H9 (cell line): ENCODE data around the gene FLVCR2. TPM values are rescaled to one million over a fixed set of nuclear protein-coding genes. Genes with fewer than 3 reads are reported as not detected.

ENCODE experiments used
- DNase-seq: peaks from one replicate; pipeline ENCODE4 v3.0.0-alpha.2; 2017
- H2AFZ ChIP-seq: one replicate; pipeline ENCODE4 v1.6.1; 2013; ENCODE audit warnings: mild to moderate bottlenecking, low read length, control low read depth, moderate library complexity
- H2AK5ac ChIP-seq: 2 replicates; pipeline ENCODE4 v1.6.1; 2013; ENCODE audit warnings: low read length, control low read depth, mixed read lengths; ENCODE audit not compliant: insufficient read length
- H2BK120ac ChIP-seq: one replicate; pipeline ENCODE4 v1.6.1; 2013; ENCODE audit warnings: low read depth, mild to moderate bottlenecking, low read length, control low read depth, inconsistent platforms; ENCODE audit not compliant: poor library complexity, severe bottlenecking
- H2BK12ac ChIP-seq: 2 replicates; pipeline ENCODE4 v1.6.1; 2013; ENCODE audit warnings: low read length, control low read depth, mixed read lengths, low read depth; ENCODE audit not compliant: insufficient read length
- H2BK15ac ChIP-seq: 2 replicates; pipeline ENCODE4 v1.6.1; 2013; ENCODE audit warnings: low read depth, low read length, control low read depth
- H2BK20ac ChIP-seq: one replicate; pipeline ENCODE4 v1.6.1; 2013; ENCODE audit warnings: low read depth, mild to moderate bottlenecking, low read length, control low read depth, inconsistent platforms; ENCODE audit not compliant: poor library complexity, severe bottlenecking
- H2BK5ac ChIP-seq: 2 replicates; pipeline ENCODE4 v1.6.1; 2013; ENCODE audit warnings: low read length, control low read depth, mixed read lengths; ENCODE audit not compliant: insufficient read length
- H3K14ac ChIP-seq: 2 replicates; pipeline ENCODE4 v1.6.1; 2013; ENCODE audit warnings: low read length, control low read depth; ENCODE audit not compliant: insufficient read depth
- H3K18ac ChIP-seq: 2 replicates; pipeline ENCODE4 v1.6.1; 2013; ENCODE audit warnings: low read depth, mild to moderate bottlenecking, mixed read lengths, low read length, control low read depth; ENCODE audit not compliant: insufficient read length
- H3K23ac ChIP-seq: 2 replicates; pipeline ENCODE4 v1.6.1; 2013; ENCODE audit warnings: low read length, control low read depth, mixed read lengths, low read depth; ENCODE audit not compliant: insufficient read length
- H3K23me2 ChIP-seq: 2 replicates; pipeline ENCODE4 v1.6.1; 2013; ENCODE audit warnings: low read depth, mild to moderate bottlenecking, mixed read lengths, low read length, control low read depth; ENCODE audit not compliant: insufficient read length, poor library complexity, severe bottlenecking
- H3K27ac ChIP-seq: 2 replicates; pipeline ENCODE4 v1.5.1; 2013; ENCODE audit warnings: low read length, control low read depth, mixed read lengths, low read depth; ENCODE audit not compliant: insufficient read length
- H3K27me3 ChIP-seq: 2 replicates; pipeline ENCODE4 v1.6.1; 2013; ENCODE audit warnings: low read length, control low read depth, inconsistent platforms; ENCODE audit not compliant: insufficient read depth
- H3K4ac ChIP-seq: 2 replicates; pipeline ENCODE4 v1.6.1; 2013; ENCODE audit warnings: low read depth, mild to moderate bottlenecking, control low read depth, inconsistent platforms, low read length, moderate library complexity
- H3K4me1 ChIP-seq: 2 replicates; pipeline ENCODE4 v1.6.1; 2013; ENCODE audit warnings: low read length, control low read depth, inconsistent platforms; ENCODE audit not compliant: insufficient read depth
- H3K4me2 ChIP-seq: 2 replicates; pipeline ENCODE4 v1.6.1; 2013; ENCODE audit warnings: low read length, control low read depth, mixed read lengths; ENCODE audit not compliant: insufficient read length, insufficient read depth
- H3K56ac ChIP-seq: 2 replicates; pipeline ENCODE4 v1.6.1; 2013; ENCODE audit warnings: low read depth, mild to moderate bottlenecking, mixed read lengths, low read length, control low read depth; ENCODE audit not compliant: insufficient read length
- H3K79me1 ChIP-seq: 2 replicates; pipeline ENCODE4 v1.6.1; 2013; ENCODE audit warnings: low read depth, mild to moderate bottlenecking, moderate library complexity, low read length, control low read depth, inconsistent platforms; ENCODE audit not compliant: insufficient read depth, poor library complexity, severe bottlenecking
- H3K79me2 ChIP-seq: 2 replicates; pipeline ENCODE4 v1.6.1; 2013; ENCODE audit warnings: low read length, control low read depth, inconsistent platforms; ENCODE audit not compliant: insufficient read depth
- H3K9ac ChIP-seq: 2 replicates; pipeline ENCODE4 v1.6.1; 2013; ENCODE audit warnings: low read length, control low read depth, mixed read lengths; ENCODE audit not compliant: insufficient read length; ENCODE audit errors: extremely low read depth
- H3K9me3 ChIP-seq: one replicate; pipeline ENCODE4 v1.6.1; 2013; ENCODE audit warnings: low read depth, low read length, inconsistent platforms; ENCODE audit not compliant: control insufficient read depth
- H3T11ph ChIP-seq: one replicate; pipeline ENCODE4 v1.6.1; 2013; ENCODE audit warnings: mild to moderate bottlenecking, low read length, control low read depth, inconsistent platforms
- H4K20me1 ChIP-seq: one replicate; pipeline ENCODE4 v1.6.1; 2013; ENCODE audit not compliant: control insufficient read depth, insufficient read length, insufficient read depth
- H4K5ac ChIP-seq: 2 replicates; pipeline ENCODE4 v1.6.1; 2013; ENCODE audit warnings: low read depth, mild to moderate bottlenecking, mixed read lengths, low read length, control low read depth; ENCODE audit not compliant: insufficient read length
- H4K8ac ChIP-seq: replicated peaks from 2 replicates; pipeline ENCODE4 v1.6.1; 2013; ENCODE audit warnings: low read length, control low read depth, mixed read lengths, low read depth; ENCODE audit not compliant: insufficient read length
- H4K91ac ChIP-seq: 2 replicates; pipeline ENCODE4 v1.6.1; 2013; ENCODE audit warnings: low read depth, mild to moderate bottlenecking, moderate library complexity, mixed read lengths, low read length, control low read depth; ENCODE audit not compliant: insufficient read length
- H3K27ac Mint-ChIP-seq, 3 experiments: 2 replicates in 2 of 3; 3 replicates in 1 of 3; pipeline ENCODE4 v1.8.0; 2020 to 2021; ENCODE audit warnings: mixed read lengths in 3 of 3, mild to moderate bottlenecking in 1 of 3, moderate library complexity in 1 of 3
- H3K27me3 Mint-ChIP-seq: 2 replicates; pipeline ENCODE4 v1.8.0; 2021; ENCODE audit warnings: low read depth, mild to moderate bottlenecking, moderate library complexity, mixed read lengths
- H3K36me3 Mint-ChIP-seq, 3 experiments: 2 replicates in 2 of 3; 3 replicates in 1 of 3; pipeline ENCODE4 v1.8.0; 2020 to 2021; ENCODE audit warnings: low read depth in 3 of 3, mixed read lengths in 3 of 3; ENCODE audit not compliant: insufficient read depth in 1 of 3
- H3K4me1 Mint-ChIP-seq, 2 experiments: 2 replicates each; pipeline ENCODE4 v1.8.0; 2020; ENCODE audit warnings: mixed read lengths in 2 of 2
- H3K4me3 Mint-ChIP-seq, 2 experiments: 2 replicates in 1 of 2; 3 replicates in 1 of 2; pipeline ENCODE4 v1.8.0; 2020 to 2021; ENCODE audit warnings: mild to moderate bottlenecking in 2 of 2, mixed read lengths in 2 of 2, moderate library complexity in 1 of 2
- H3K9me3 Mint-ChIP-seq, 2 experiments: 2 replicates in 1 of 2; 3 replicates in 1 of 2; pipeline ENCODE4 v1.8.0; 2020; ENCODE audit warnings: mild to moderate bottlenecking in 2 of 2, mixed read lengths in 2 of 2, moderate library complexity in 1 of 2
- CTCF ChIP-seq: fragments of 200-600 bp; sonication (generic); conservative IDR thresholded peaks from 3 replicates; pipeline ENCODE4 v1.8.0; 2021; ENCODE audit warnings: antibody characterized with exemption, mild to moderate bottlenecking
- WGBS: extraction: QIAGEN DNeasy Blood & Tissue Kit; methylation state at CpG from one replicate; pipeline ENCODE4 v1.1.7; 2013; ENCODE audit warnings: missing lambda C conversion rate, low lambda C conversion rate, mixed read lengths; ENCODE audit not compliant: insufficient read length; ENCODE audit errors: extremely low coverage; 5-methylcytosine and 5-hydroxymethylcytosine counted together
- total RNA-seq: library from RNA; stranded (reverse); gene quantifications from 2 replicates; pipeline ENCODE4 v1.2.1, GENCODE V29; 2021

The FLVCR2 gene
- total RNA-seq, 1 experiment from 2014 or later: 7.1 TPM

- H3K14ac ChIP-seq: no peak overlapping the region
- peaks cover 0 to 5% (median 0%) of the 10 kb centered on the region in 3 experiments; a peak in 2 of 7 replicates for H3K36me3 Mint-ChIP-seq
- no peak overlapping the region for H3K4ac ChIP-seq
- H4K91ac ChIP-seq: no peak overlapping the region
- no peak overlapping the region for H2AFZ ChIP-seq
- H3K4me1 ChIP-seq: no peaks in the 10 kb centered on the region
- H3K23ac ChIP-seq: no peak overlapping the region
- no peak for TF ChIP-seq CTCF
- H3T11ph ChIP-seq: no peak overlapping the region
- H2BK20ac ChIP-seq: no peak overlapping the region
- peaks cover 6 to 13% of the 10 kb centered on the region in 2 experiments for H3K4me1 Mint-ChIP-seq
- WGBS: no CpG with 5 or more reads among the region's 7 CpGs
- no peak overlapping the region; a peak in 1 of 7 replicates for H3K27ac Mint-ChIP-seq
- no peaks in the 10 kb centered on the region for H3K27me3 ChIP-seq
- H3K9me3 Mint-ChIP-seq: peaks cover 0 to 8% of the 10 kb centered on the region in 2 experiments; a peak in 3 of 5 replicates
- no peak overlapping the region for H3K27ac ChIP-seq
- no peak overlapping the region for H3K4me2 ChIP-seq
- peaks cover 15% of the 10 kb centered on the region; the same call in 1 of the 2 replicates for H3K27me3 Mint-ChIP-seq
- H3K9me3 ChIP-seq: no peaks in the 10 kb centered on the region
- H2AK5ac ChIP-seq: no peak overlapping the region
- H4K5ac ChIP-seq: no peak overlapping the region
- DNase-seq: no peak
- H3K79me1 ChIP-seq: no peaks in the 10 kb centered on the region
- no peaks in the 10 kb centered on the region for H3K23me2 ChIP-seq
- no peak overlapping the region for H2BK15ac ChIP-seq
- no peak overlapping the region for H3K4me3 Mint-ChIP-seq
- H2BK12ac ChIP-seq: no peak overlapping the region
- no peak overlapping the region for H2BK120ac ChIP-seq
- H3K9ac ChIP-seq: no peak overlapping the region
- H4K20me1 ChIP-seq: no peaks in the 10 kb centered on the region
- no peaks in the 10 kb centered on the region for H3K79me2 ChIP-seq
- no peak overlapping the region for H3K56ac ChIP-seq
- no peak overlapping the region for H4K8ac ChIP-seq
- H2BK5ac ChIP-seq: no peak overlapping the region
- H3K18ac ChIP-seq: no peak overlapping the region
Measured at GRCh38 chr14:75562089-75562488, 16.3 kb upstream of the FLVCR2 start.
